CD14-positive monocyte (primary cell): ENCODE data around the gene IL4R. TPM values are rescaled to one million over a fixed set of nuclear protein-coding genes. Genes with fewer than 3 reads are reported as not detected.

Experiments used
- DNase-seq, 3 donors: peaks; one replicate each; pipeline ENCODE4 v3.0.0-alpha.2; 2011 to 2022
- H2AFZ ChIP-seq: 2 replicates; pipeline ENCODE4 v1.6.0; 2012; ENCODE audit warnings: mild to moderate bottlenecking, low read depth, low read length, inconsistent platforms; ENCODE audit not compliant: insufficient read depth, poor library complexity, severe bottlenecking
- H3K27ac ChIP-seq, 2 donors: 1 replicate in 1 of 2; 2 replicates in 1 of 2; pipeline ENCODE4 v1.5.1; 2012 to 2013; ENCODE audit warnings: low read length in 2 of 2, control low read depth in 1 of 2, inconsistent platforms in 1 of 2, low read depth in 1 of 2, mild to moderate bottlenecking in 1 of 2
- H3K27me3 ChIP-seq, 2 donors: one replicate each; pipeline versions ENCODE4 v1.6.0 to v1.6.1; 2011 to 2013; ENCODE audit warnings: low read length in 2 of 2; ENCODE audit not compliant: control insufficient read depth in 2 of 2, insufficient read depth in 2 of 2
- H3K36me3 ChIP-seq, 2 donors: replicated peaks in 1 of 2; 1 replicate in 1 of 2; 2 replicates in 1 of 2; pipeline versions ENCODE4 v1.5.1 to v1.6.1; 2012 to 2013; ENCODE audit warnings: low read length in 2 of 2, control low read depth in 1 of 2, inconsistent platforms in 1 of 2, mild to moderate bottlenecking in 1 of 2; ENCODE audit not compliant: insufficient read depth in 2 of 2, control insufficient read depth in 1 of 2
- H3K4me1 ChIP-seq, 2 donors: 1 replicate in 1 of 2; 2 replicates in 1 of 2; pipeline versions ENCODE4 v1.5.1 to v1.6.1; 2012 to 2013; ENCODE audit warnings: low read length in 2 of 2, control low read depth in 1 of 2, inconsistent platforms in 1 of 2, mild to moderate bottlenecking in 1 of 2, moderate library complexity in 1 of 2; ENCODE audit not compliant: insufficient read depth in 2 of 2, control insufficient read depth in 1 of 2
- H3K4me2 ChIP-seq: replicated peaks from 2 replicates; pipeline ENCODE3; 2012; ENCODE audit warnings: low read length, moderate library complexity, mild to moderate bottlenecking; ENCODE audit not compliant: poor library complexity, severe bottlenecking; ENCODE audit errors: extremely low read depth
- H3K4me3 ChIP-seq, 3 experiments: fragments of 200-600 bp in 1 of 3; sonication (generic) in 1 of 3; replicated peaks in 1 of 3; 1 replicate in 2 of 3; 2 replicates in 1 of 3; pipeline ENCODE4 v1.5.1; 2011 to 2013; ENCODE audit warnings: low read length in 3 of 3, mild to moderate bottlenecking in 3 of 3, control low read depth in 2 of 3, low read depth in 2 of 3, inconsistent platforms in 1 of 3, moderate library complexity in 1 of 3
- H3K79me2 ChIP-seq: 2 replicates; pipeline ENCODE4 v1.6.0; 2012; ENCODE audit warnings: mild to moderate bottlenecking, control low read depth, inconsistent platforms, low read length, moderate library complexity; ENCODE audit not compliant: insufficient read depth
- H3K9ac ChIP-seq: 2 replicates; pipeline ENCODE4 v1.6.0; 2017; ENCODE audit warnings: low read length, mild to moderate bottlenecking; ENCODE audit not compliant: insufficient read depth, poor library complexity, severe bottlenecking
- H3K9me3 ChIP-seq, 2 donors: replicated peaks in 1 of 2; 1 replicate in 1 of 2; 2 replicates in 1 of 2; pipeline versions ENCODE4 v1.5.1 to v1.6.1; 2012 to 2013; ENCODE audit warnings: low read length in 2 of 2, control low read depth in 1 of 2; ENCODE audit not compliant: control insufficient read depth in 1 of 2, insufficient read depth in 1 of 2
- H4K20me1 ChIP-seq: 2 replicates; pipeline ENCODE4 v1.6.0; 2012; ENCODE audit warnings: mild to moderate bottlenecking, low read length, control low read depth, moderate library complexity; ENCODE audit not compliant: insufficient read depth
- H3K27ac Mint-ChIP-seq, 7 donors: one replicate each; pipeline ENCODE4 v1.8.0; 2020; ENCODE audit warnings: mild to moderate bottlenecking in 7 of 7, mixed read lengths in 7 of 7, moderate library complexity in 6 of 7, inconsistent platforms in 2 of 7
- H3K27me3 Mint-ChIP-seq, 3 donors: one replicate each; pipeline ENCODE4 v1.8.0; 2021 to 2022; ENCODE audit warnings: low read depth in 3 of 3, mild to moderate bottlenecking in 3 of 3, mixed read lengths in 3 of 3, moderate library complexity in 3 of 3, inconsistent platforms in 1 of 3
- H3K36me3 Mint-ChIP-seq, 2 donors: one replicate each; pipeline ENCODE4 v1.8.0; 2020; ENCODE audit warnings: mixed read lengths in 2 of 2, inconsistent platforms in 1 of 2, mild to moderate bottlenecking in 1 of 2
- H3K4me1 Mint-ChIP-seq: one replicate; pipeline ENCODE4 v1.8.0; 2020; ENCODE audit warnings: mild to moderate bottlenecking, mixed read lengths
- H3K4me3 Mint-ChIP-seq, 2 donors: one replicate each; pipeline ENCODE4 v1.8.0; 2020; ENCODE audit warnings: mild to moderate bottlenecking in 2 of 2, mixed read lengths in 2 of 2, moderate library complexity in 1 of 2
- H3K9me3 Mint-ChIP-seq, 7 donors: one replicate each; pipeline ENCODE4 v1.8.0; 2020 to 2022; ENCODE audit warnings: mixed read lengths in 7 of 7, mild to moderate bottlenecking in 6 of 7, moderate library complexity in 6 of 7, inconsistent platforms in 2 of 7
- CTCF ChIP-seq: fragments of 200-600 bp; IDR thresholded peaks from one replicate; pipeline ENCODE4 v1.8.0; 2022; ENCODE audit warnings: antibody characterized with exemption, mild to moderate bottlenecking
- WGBS: methylation state at CpG from one replicate; pipeline ENCODE4 v1.1.5; 2013; ENCODE audit warnings: missing lambda C conversion rate; ENCODE audit not compliant: insufficient coverage; 5-methylcytosine and 5-hydroxymethylcytosine counted together
- intact Hi-C, 2 donors: fragments of 100-400 bp; cut with micrococcal nuclease; formaldehyde crosslinking; loops; one replicate each; pipeline versions ENCODE4 v1.15.0 to v1.15.1; 2023
- polyA plus RNA-seq, 3 donors: library from polyadenylated mRNA; depleted of rRNA in 1 of 3; unstranded in 2 of 3; stranded (reverse) in 1 of 3; fragments of 300-500 nt in 2 of 3; fragments of >200 nt in 1 of 3; fragmentation: Illumina TruSeq in 2 of 3; gene quantifications; 1 replicate in 2 of 3; 2 replicates in 1 of 3; pipeline ENCODE4 v1.2.3, GENCODE V29; 2012 to 2021

IL4R gene
- polyA plus RNA-seq, 3 donors: 25.1 to 80.4 (median 35.6) TPM

GRCh38 chr16:27312580-27313421 is 973 bp upstream of the IL4R start:
- no peaks in the 10 kb centered on the region for H3K27me3 ChIP-seq
- whole genome bisulfite sequencing: 94% methylated on average over 7 of the region's 11 CpGs

More at GRCh38 chr16:27312580-27313421, 973 bp upstream of the IL4R start:
- no peak for DNase-seq
- peak overlapping the region; percentile 100 for H3K9ac ChIP-seq
- Mint-ChIP-seq H3K27me3 (peaks cover 0 to 4% (median 3%) of the 10 kb centered on the region in 3 donors), H3K4me3 (peak overlapping the region; percentile 83 to 89), H3K4me1 (peaks cover 45% of the 10 kb centered on the region), H3K9me3 (peaks cover 0 to 2% (median 0%) of the 10 kb centered on the region in 7 donors), H3K27ac (peak overlapping the region; percentile 83 to 96 (median 93)), H3K36me3 (peaks cover 1 to 6% of the 10 kb centered on the region in 2 donors)
- peak overlapping the region; percentile 64 to 95 (median 90) for H3K4me3 ChIP-seq
- intact Hi-C loops: loop anchor here (5.0 to 10.0 kb wide), 3 partner anchors 34 to 48 kb away; partner anchors contain the start of gene NSMCE1 (in 1 of the 2)
- peaks cover 48% of the 10 kb centered on the region for H3K79me2 ChIP-seq
- H3K4me1 ChIP-seq: peaks cover 41 to 44% of the 10 kb centered on the region in 2 donors
- peak overlapping the region; percentile 67 for H2AFZ ChIP-seq
- no peak for TF ChIP-seq CTCF
- H3K36me3 ChIP-seq: no peaks in the 10 kb centered on the region
- H4K20me1 ChIP-seq: peaks cover 30% of the 10 kb centered on the region
- H3K27ac ChIP-seq: peak overlapping the region; percentile 52 to 99
- H3K9me3 ChIP-seq: no peaks in the 10 kb centered on the region
- H3K4me2 ChIP-seq: peak overlapping the region; percentile 88
